ENCODE results near the gene IWS1.

DNA sequence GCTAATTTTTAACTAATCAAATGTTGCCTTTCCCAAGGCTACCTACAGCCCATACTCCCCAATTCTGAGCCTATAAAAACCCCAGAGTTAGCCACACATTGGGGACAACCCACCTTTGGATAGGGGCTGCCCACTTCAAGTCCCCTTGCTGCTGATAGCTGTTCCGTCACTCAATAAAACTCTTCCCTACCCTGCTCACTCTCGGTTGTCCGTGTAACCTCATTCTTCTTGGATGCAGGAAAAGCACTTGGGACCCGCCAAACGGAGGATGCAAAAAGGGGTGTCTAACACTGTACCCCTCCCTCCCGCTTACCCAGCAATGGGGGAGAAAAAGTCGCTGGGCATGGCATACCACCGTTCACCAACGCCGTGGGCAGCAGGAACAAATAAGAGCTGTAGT is 12.2 kb downstream of the IWS1 start:
- no peak for TF ChIP-seq EZH2phosphoT487 (IDR thresholded peaks at IDR 0.05; ENCODE audit: insufficient read depth, low read depth)
- TF ChIP-seq EZH2 (IDR thresholded peaks at IDR 0.05; ENCODE audit: insufficient read depth, poor library complexity, severe bottlenecking), result no peak
